HG03139 (cell line): ENCODE data around the gene PLSCR4.
"Not testable (repeated sequence)": the region's sequence is repeated elsewhere in the genome, so short reads cannot be mapped to it uniquely, and the experiment has no call there.

Experiments
- ATAC-seq: cut with Tn5 transposase; IDR thresholded peaks from one replicate; pipeline ENCODE4 v1.9.1; 2021; ENCODE audit not compliant: unreplicated experiment

The PLSCR4 gene

GRCh38 chr3:146249921-146250320 is 984 bp downstream of the PLSCR4 start:
- no peak for ATAC-seq

GRCh38 chr3:146247911-146248310 is 3.0 kb downstream of the PLSCR4 start:
- ATAC-seq = no peak

GRCh38 chr3:146246526-146246925 is 4.4 kb downstream of the PLSCR4 start:
- ATAC-seq = no peak

- no peak for ATAC-seq
Observed at GRCh38 chr3:146243559-146243958, 7.3 kb downstream of the PLSCR4 start.

GRCh38 chr3:146241523-146242240 is 9.2 kb downstream of the PLSCR4 start:
- ATAC-seq = no peak

- no peak for ATAC-seq
Observed at GRCh38 chr3:146233487-146233886, 17.4 kb downstream of the PLSCR4 start.

- ATAC-seq = no peak
Observed at GRCh38 chr3:146227486-146227885, 23.4 kb downstream of the PLSCR4 start.

- no peak for ATAC-seq
Observed at GRCh38 chr3:146226881-146227280, 24.0 kb downstream of the PLSCR4 start.

GRCh38 chr3:146225458-146225857 is 25.4 kb downstream of the PLSCR4 start:
- not testable (repeated sequence) for ATAC-seq

- no peak for ATAC-seq
Observed at GRCh38 chr3:146223401-146224373, 27.2 kb downstream of the PLSCR4 start.

GRCh38 chr3:146222204-146223046 is 28.5 kb downstream of the PLSCR4 start:
- ATAC-seq = no peak

GRCh38 chr3:146221276-146221675 is 29.6 kb downstream of the PLSCR4 start:
- no peak for ATAC-seq

GRCh38 chr3:146218880-146219866 is 31.7 kb downstream of the PLSCR4 start:
- no peak for ATAC-seq

- ATAC-seq = no peak
Observed at GRCh38 chr3:146217324-146217723, 33.6 kb downstream of the PLSCR4 start.

- ATAC-seq = no peak
Observed at GRCh38 chr3:146214493-146214892, 36.4 kb downstream of the PLSCR4 start.

- ATAC-seq = no peak
Observed at GRCh38 chr3:146209371-146209770, 41.5 kb downstream of the PLSCR4 start.

GRCh38 chr3:146203776-146204175 is 47.1 kb downstream of the PLSCR4 start:
- no peak for ATAC-seq

- ATAC-seq = no peak
Observed at GRCh38 chr3:146200461-146201220, 50.3 kb downstream of the PLSCR4 start.

GRCh38 chr3:146199762-146200161 is 51.1 kb downstream of the PLSCR4 start:
- no peak for ATAC-seq
